ENCODE measurements around the gene COX19. TPM values are rescaled to one million over a fixed set of nuclear protein-coding genes. Genes with fewer than 3 reads are reported as not detected.

COX19 gene
- polyA plus RNA-seq, 1 donor (not counting 4 experiments of a cell fraction or from before 2014, with no cell fraction given), result 6.2 TPM

DNA sequence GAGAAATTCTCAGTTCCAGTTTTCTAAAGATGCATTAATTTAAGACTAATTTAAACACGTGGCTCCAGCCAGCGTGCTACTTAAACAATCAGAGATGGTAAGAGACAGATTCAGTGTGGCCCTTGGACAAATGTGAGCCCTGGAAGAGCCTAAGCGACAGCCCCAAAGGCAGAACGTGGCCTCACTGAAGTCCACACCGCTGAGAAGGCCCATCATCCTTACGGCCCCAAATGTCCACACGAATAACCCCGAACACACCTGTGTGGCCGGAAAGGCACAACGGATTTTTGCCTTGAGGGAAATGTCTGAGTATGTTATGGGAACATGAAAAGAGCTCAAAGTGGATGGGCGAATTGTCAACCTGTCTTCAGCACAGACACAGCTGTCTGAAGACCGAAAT, 3.2 kb downstream of the COX19 start:
- Histone ChIP-seq H3K4me3 (ENCODE audit: control insufficient read depth in 2 of 3, extremely low read depth in 1 of 3, insufficient read depth in 2 of 3, low read depth in 1 of 3, low read length in 3 of 3) (no peak overlapping the region), H3K36me3 (ENCODE audit: control insufficient read depth in 2 of 2, extremely low read depth in 1 of 2, insufficient read depth in 2 of 2, low read length in 2 of 2) (peaks cover 16 to 49% of the 10 kb centered on the region in 2 experiments), H3K9me1 (ENCODE audit: control insufficient read depth, extremely low read depth, insufficient read depth, low read length) (no peaks in the 10 kb centered on the region), H3K27me3 (ENCODE audit: control insufficient read depth, extremely low read depth, insufficient read depth, low read length) (no peaks in the 10 kb centered on the region), H4K20me1 (ENCODE audit: control insufficient read depth, extremely low read depth, insufficient read depth, low read length) (peaks cover 7% of the 10 kb centered on the region), H3K27ac (ENCODE audit: control insufficient read depth, insufficient read depth, low read length) (no peak overlapping the region), H3K9ac (ENCODE audit: control insufficient read depth, extremely low read depth, insufficient read depth, low read length) (no peak overlapping the region), H3K9me3 (ENCODE audit: control insufficient read depth, low read depth, low read length) (no peaks in the 10 kb centered on the region), H2AFZ (ENCODE audit: control insufficient read depth, low read length) (no peak overlapping the region), H3K4me2 (ENCODE audit: control insufficient read depth, extremely low read depth, insufficient read depth, low read depth, low read length) (no peak overlapping the region), H3K4me1 (ENCODE audit: control insufficient read depth, extremely low read depth, insufficient read depth, low read length) (peaks cover 4% of the 10 kb centered on the region), H3K79me2 (ENCODE audit: control insufficient read depth, insufficient read depth, low read length) (peaks cover 49% of the 10 kb centered on the region)
- no peak for TF ChIP-seq CTCF (optimal IDR thresholded peaks at IDR 0.05 in 1 of 3, IDR thresholded peaks at IDR 0.05 in 1 of 3, conservative IDR thresholded peaks at IDR 0.05 in 1 of 3; ENCODE audit: extremely low read depth in 1 of 3, insufficient read depth in 2 of 3, low read length in 3 of 3)
- TF ChIP-seq EZH2 (IDR thresholded peaks at IDR 0.05; ENCODE audit: low read length), result no peak
- dilution Hi-C loops (cut with MboI; ENCODE audit: extremely low pct_ligation_motif_present, low sequenced_read_pairs), result no loop called here
- FAIRE-seq, result no peak
- no peak for DNase-seq (ENCODE audit: low read depth, low spot score)

DNA sequence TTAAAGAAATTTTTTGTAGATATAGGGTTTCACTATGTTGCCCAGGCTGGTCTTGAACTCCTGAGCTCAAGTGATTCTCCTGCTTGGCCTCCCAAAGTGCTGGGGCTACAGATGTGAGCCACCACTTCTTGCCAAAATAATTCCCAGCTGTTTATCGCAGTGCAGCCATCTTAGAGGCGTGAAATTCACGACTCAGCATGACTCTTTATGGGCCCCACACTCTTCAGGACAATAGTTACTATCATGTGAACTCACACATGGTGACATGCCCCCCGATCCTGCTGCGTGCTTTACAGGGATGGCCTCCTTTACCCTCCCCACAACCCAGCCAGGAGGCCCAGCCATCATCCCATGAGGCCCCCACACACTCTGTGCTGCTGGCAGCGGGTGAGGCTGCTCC, 4.6 kb downstream of the COX19 start:
- Histone ChIP-seq H3K79me2 (ENCODE audit: control insufficient read depth, insufficient read depth, low read length) (peaks cover 49% of the 10 kb centered on the region), H3K4me3 (ENCODE audit: control insufficient read depth in 2 of 3, extremely low read depth in 1 of 3, insufficient read depth in 2 of 3, low read depth in 1 of 3, low read length in 3 of 3) (no peak overlapping the region), H2AFZ (ENCODE audit: control insufficient read depth, low read length) (no peak overlapping the region), H3K4me2 (ENCODE audit: control insufficient read depth, extremely low read depth, insufficient read depth, low read depth, low read length) (no peak overlapping the region), H3K4me1 (ENCODE audit: control insufficient read depth, extremely low read depth, insufficient read depth, low read length) (peaks cover 2% of the 10 kb centered on the region), H3K9me1 (ENCODE audit: control insufficient read depth, extremely low read depth, insufficient read depth, low read length) (no peaks in the 10 kb centered on the region), H3K27ac (ENCODE audit: control insufficient read depth, insufficient read depth, low read length) (no peak overlapping the region), H3K36me3 (ENCODE audit: control insufficient read depth in 2 of 2, extremely low read depth in 1 of 2, insufficient read depth in 2 of 2, low read length in 2 of 2) (peaks cover 18 to 55% of the 10 kb centered on the region in 2 experiments), H3K27me3 (ENCODE audit: control insufficient read depth, extremely low read depth, insufficient read depth, low read length) (no peaks in the 10 kb centered on the region), H3K9me3 (ENCODE audit: control insufficient read depth, low read depth, low read length) (no peaks in the 10 kb centered on the region), H3K9ac (ENCODE audit: control insufficient read depth, extremely low read depth, insufficient read depth, low read length) (no peak overlapping the region), H4K20me1 (ENCODE audit: control insufficient read depth, extremely low read depth, insufficient read depth, low read length) (peaks cover 12% of the 10 kb centered on the region)
- FAIRE-seq, result no peak
- dilution Hi-C loops (cut with MboI; ENCODE audit: extremely low pct_ligation_motif_present, low sequenced_read_pairs), result no loop called here
- DNase-seq (ENCODE audit: low read depth, low spot score), result no peak
- TF ChIP-seq CTCF (optimal IDR thresholded peaks at IDR 0.05 in 1 of 3, IDR thresholded peaks at IDR 0.05 in 1 of 3, conservative IDR thresholded peaks at IDR 0.05 in 1 of 3; ENCODE audit: extremely low read depth in 1 of 3, insufficient read depth in 2 of 3, low read length in 3 of 3) (no peak), EZH2 (IDR thresholded peaks at IDR 0.05; ENCODE audit: low read length) (no peak)

All from keratinocyte (primary cell).